HepG2 (cell line): ENCODE results near the gene CEP57L1. TPM values are rescaled to one million over a fixed set of nuclear protein-coding genes. Genes with fewer than 3 reads are reported as not detected.

Experiments used
- ATAC-seq: fragments of 200-7000 bp; cut with Tn5 transposase; 3 replicates; pipeline ENCODE4 v1.9.1; 2020; ENCODE audit warnings: mild to moderate bottlenecking, moderate library complexity
- BruUV-seq: library from RNA; stranded (reverse); fragments of 400-500 nt; replicated peaks from 2 replicates; lab custom pipeline; 2021; lab: Mats Ljungman, UMichigan
- CTCF ChIA-PET: fragments of 300-600 bp; formaldehyde crosslinking; extraction: SDS; loops from one replicate; lab custom pipeline; 2021; ENCODE audit warnings: low total read pairs, inconsistent platforms, low intra/inter-chr PET ratio; lab: Yijun Ruan, JAX
- POLR2A ChIA-PET: fragments of 350-600 bp; sonication (Branson Sonifier 250); formaldehyde crosslinking; loops from one replicate; lab custom pipeline; 2020; ENCODE audit warnings: antibody characterized with exemption, inconsistent platforms; lab: Yijun Ruan, JAX
- DNase-seq: peaks from one replicate; pipeline ENCODE4 v3.0.0-alpha.2; 2015; ENCODE audit warnings: low spot score
- FAIRE-seq: peaks from 3 replicates; lab custom pipeline; 2011; peaks lifted over from hg19 to GRCh38; lab: Jason Lieb, UNC
- H2AFZ ChIP-seq: one replicate; pipeline ENCODE4 v1.6.1; 2011; ENCODE audit warnings: low read length, inconsistent platforms
- H3K27ac ChIP-seq: fragments of 300-600 bp; 3 replicates; pipeline ENCODE4 v1.8.0; 2011; ENCODE audit warnings: mixed run types, mild to moderate bottlenecking, mixed read lengths, low read length, inconsistent platforms; ENCODE audit not compliant: insufficient read depth; ENCODE audit errors: extremely low read length
- H3K27me3 ChIP-seq, 2 experiments: fragments of 200-600 bp in 1 of 2; 2 replicates in 1 of 2; 3 replicates in 1 of 2; pipeline versions ENCODE4 v1.6.0 to v1.8.0; 2011; ENCODE audit warnings: low read length in 2 of 2, mild to moderate bottlenecking in 2 of 2, moderate library complexity in 2 of 2, inconsistent platforms in 1 of 2; ENCODE audit not compliant: insufficient read depth in 2 of 2, control insufficient read depth in 1 of 2
- H3K36me3 ChIP-seq, 2 experiments: fragments of 200-600 bp in 1 of 2; replicated peaks in 1 of 2; 2 replicates in 1 of 2; 3 replicates in 1 of 2; pipeline versions ENCODE4 v1.5.1 to v1.8.0; 2011; ENCODE audit warnings: low read length in 2 of 2, inconsistent platforms in 1 of 2; ENCODE audit not compliant: insufficient read depth in 2 of 2, control insufficient read depth in 1 of 2
- H3K4me1 ChIP-seq: 2 replicates; pipeline ENCODE4 v1.5.1; 2012; ENCODE audit warnings: low read length, inconsistent platforms; ENCODE audit not compliant: insufficient read depth
- H3K4me2 ChIP-seq: 2 replicates; pipeline ENCODE4 v1.6.0; 2011; ENCODE audit warnings: low read depth, low read length, inconsistent platforms
- H3K4me3 ChIP-seq, 3 experiments: fragments of 200-600 bp in 1 of 3; sonication (generic), shearing (Covaris generic) in 1 of 3; replicated peaks in 1 of 3; 2 replicates each; pipeline ENCODE4 v1.5.1; 2011 to 2016; ENCODE audit warnings: low read length in 3 of 3, inconsistent platforms in 2 of 3, low read depth in 2 of 3, mild to moderate bottlenecking in 2 of 3, control low read depth in 1 of 3, mixed read lengths in 1 of 3; ENCODE audit not compliant: insufficient read depth in 1 of 3
- H3K79me2 ChIP-seq: one replicate; pipeline ENCODE4 v1.6.1; 2011; ENCODE audit warnings: low read length, inconsistent platforms; ENCODE audit not compliant: insufficient read depth
- H3K9ac ChIP-seq: 2 replicates; pipeline ENCODE4 v1.6.0; 2011; ENCODE audit warnings: mild to moderate bottlenecking, low read depth, low read length, inconsistent platforms; ENCODE audit not compliant: insufficient read depth
- H3K9me3 ChIP-seq: 2 replicates; pipeline ENCODE4 v1.5.1; 2012; ENCODE audit warnings: mild to moderate bottlenecking, low read length
- H4K20me1 ChIP-seq: 2 replicates; pipeline ENCODE4 v1.6.0; 2011; ENCODE audit warnings: inconsistent platforms, mild to moderate bottlenecking, low read length, moderate library complexity; ENCODE audit not compliant: insufficient read depth
- GATA4 ChIP-seq: sonication (generic); IDR thresholded peaks from 2 replicates; pipeline ENCODE4 v1.6.1; 2016; ENCODE audit warnings: antibody characterized with exemption, low read depth, borderline replicate concordance
- HINFP ChIP-seq: sonication (generic); formaldehyde crosslinking; IDR thresholded peaks from 2 replicates; pipeline ENCODE4 v1.4.0; 2020; ENCODE audit warnings: low read depth, mild to moderate bottlenecking, missing genetic modification reagents
- KAT2B ChIP-seq: fragments of 150-350 bp; IDR thresholded peaks from 2 replicates; pipeline ENCODE4 v1.6.1; 2014; ENCODE audit warnings: low read depth, low read length, borderline replicate concordance
- KDM1A ChIP-seq: IDR thresholded peaks from 2 replicates; pipeline ENCODE4 v1.6.1; 2016; ENCODE audit warnings: missing compliant biosample characterization
- PREB ChIP-seq: sonication (generic); formaldehyde crosslinking; IDR thresholded peaks from 2 replicates; pipeline ENCODE4 v1.4.0; 2020; ENCODE audit warnings: missing genetic modification reagents
- SMYD3 ChIP-seq: sonication (generic); formaldehyde crosslinking; IDR thresholded peaks from 2 replicates; pipeline ENCODE4 v1.8.1; 2023; ENCODE audit warnings: mild to moderate bottlenecking, missing genetic modification reagents
- ZBTB44 ChIP-seq: sonication (generic); formaldehyde crosslinking; IDR thresholded peaks from 2 replicates; pipeline ENCODE4 v1.4.0; 2020; ENCODE audit warnings: missing genetic modification reagents
- ZNF180 ChIP-seq: sonication (generic); formaldehyde crosslinking; IDR thresholded peaks from 2 replicates; pipeline ENCODE4 v1.4.0; 2020; ENCODE audit warnings: low read depth, missing genetic modification reagents, borderline replicate concordance
- ZNF335 ChIP-seq: sonication (generic); formaldehyde crosslinking; IDR thresholded peaks from 2 replicates; pipeline ENCODE4 v1.4.0; 2020; ENCODE audit warnings: missing genetic modification reagents
- ZNF382 ChIP-seq: sonication (generic); formaldehyde crosslinking; IDR thresholded peaks from 2 replicates; pipeline ENCODE4 v1.5.0; 2020; ENCODE audit warnings: missing genetic modification reagents, mild to moderate bottlenecking, borderline replicate concordance
- whole genome bisulfite sequencing: methylation state at CpG from one replicate; pipeline ENCODE4 v1.1.6; 2017; ENCODE audit warnings: low lambda C conversion rate; 5-methylcytosine and 5-hydroxymethylcytosine counted together
- in situ Hi-C: cut with HindIII; loops from 2 replicates; pipeline ENCODE4 v1.10.0; 2017; ENCODE audit warnings: low pct_unique_long_range_greater_than_20kb; ENCODE audit not compliant: extremely low pct_ligation_motif_present
- intact Hi-C: fragments of 100-400 bp; cut with micrococcal nuclease; formaldehyde crosslinking; loops from one replicate; pipeline ENCODE4 v1.10.0; 2022; ENCODE audit not compliant: unreplicated experiment
- polyA plus RNA-seq, 8 experiments: library from polyadenylated mRNA; depleted of rRNA in 3 of 8; stranded (reverse) in 7 of 8; unstranded in 1 of 8; fragments of >200 nt; fragmentation: Illumina TruSeq in 4 of 8; extraction: Trizol in 4 of 8; gene quantifications; 2 replicates each; pipeline versions ENCODE4 v1.2.1 to v1.2.3, GENCODE V29; 2011 to 2016; ENCODE audit warnings: low read depth in 4 of 8, missing spikeins in 1 of 8, mixed read lengths in 1 of 8; ENCODE audit not compliant: insufficient read depth in 1 of 8
- small RNA-seq, 3 experiments: library from RNA; depleted of rRNA; stranded (forward); fragments of <200 nt; gene quantifications; one replicate each; pipeline ENCODE3, GENCODE V24; 2012; ENCODE audit warnings: low read depth in 2 of 3, low replicate concordance in 1 of 3; ENCODE audit not compliant: insufficient read length in 3 of 3, insufficient read depth in 2 of 3
- total RNA-seq, 5 experiments: library from RNA; depleted of rRNA; stranded (reverse); fragments of >200 nt; fragmentation: Illumina TruSeq; extraction: Trizol; gene quantifications; 2 replicates each; pipeline ENCODE4 v1.2.3, GENCODE V29; 2016; ENCODE audit warnings: low read depth in 1 of 5

Gene CEP57L1
- total and polyA plus RNA-seq, 2 of the 13 experiments (the other 11 are each of a cell fraction or from before 2014, with no cell fraction given): 7.7 to 15.5 TPM

GRCh38 chr6:109212683-109213082 lies 117.4 kb downstream of the CEP57L1 start:
- POLR2A ChIA-PET: no interaction called here
- Histone ChIP-seq H4K20me1 (no peaks in the 10 kb centered on the region), H3K4me3 (no peak overlapping the region), H3K4me2 (no peak overlapping the region), H2AFZ (no peak overlapping the region), H3K27me3 (no peaks in the 10 kb centered on the region; a peak in 1 of 5 replicates), H3K36me3 (no peaks in the 10 kb centered on the region), H3K9ac (no peak overlapping the region), H3K27ac (no peak overlapping the region), H3K79me2 (no peaks in the 10 kb centered on the region), H3K4me1 (no peaks in the 10 kb centered on the region), H3K9me3 (no peaks in the 10 kb centered on the region)
- BruUV-seq: no TSS peak
- ATAC-seq (no peak), FAIRE-seq (no peak), DNase-seq (no peak)
- TF ChIP-seq GATA4 (no peak), KDM1A (CRISPR knock-in tag) (no peak), HINFP (CRISPR knock-in tag) (no peak), ZNF180 (CRISPR knock-in tag) (no peak), PREB (CRISPR knock-in tag) (no peak), KAT2B (no peak), ZBTB44 (CRISPR knock-in tag) (no peak), SMYD3 (CRISPR knock-in tag) (no peak), ZNF382 (no peak), ZNF335 (CRISPR knock-in tag) (no peak)
- intact Hi-C loops (loop anchor here (10.0 kb wide), 1 partner anchor 1192 kb away; no protein-coding TSS in a partner anchor), in situ Hi-C loops (no loop called here)
- 0% methylated on average over 1 of the region's 1 CpG for WGBS
- CTCF ChIA-PET: no interaction called here

Small RNA genes within 50 kb of the gene (small RNA-seq; reads per million reads assigned to genes)
- gene RNU6-653P: 0 reads per million in 3 experiments

Other genes starting within 250 kb of the CEP57L1 start
- gene ARMC2, start 247.1 kb upstream of the CEP57L1 start, total RNA-seq (2016; rRNA removed; fragmentation: Illumina TruSeq; extraction: Trizol): 3.2 and 4.4 TPM in 2 replicates
- 1.4 and 2.2 TPM in 2 replicates for gene ARMC2, start 247.1 kb upstream of the CEP57L1 start, polyA plus RNA-seq (2011; rRNA removed)
- gene SESN1, start 661 bp upstream of the CEP57L1 start, total RNA-seq (2016; rRNA removed; fragmentation: Illumina TruSeq; extraction: Trizol): 44.7 and 52.1 TPM in 2 replicates
- 20.6 and 24.9 TPM in 2 replicates for gene SESN1, start 661 bp upstream of the CEP57L1 start, polyA plus RNA-seq (2011; rRNA removed)